Stimulated activated CD8-positive, alpha-beta memory T cell treated with anti-CD3 and anti-CD28 coated beads, Interleukin-12 subunit alpha, Interleukin-12 subunit beta, amount 100 ng/mL, for 1 hour (primary cell): ENCODE results near the gene TIGD1.
A peak's percentile ranks its signal among the peaks of the same experiment; 100 is the strongest.

ENCODE experiments used
- DNase-seq: peaks from one replicate; pipeline ENCODE4 v3.0.0-alpha.2; 2020; ENCODE audit warnings: low read depth

TIGD1 gene

DNA sequence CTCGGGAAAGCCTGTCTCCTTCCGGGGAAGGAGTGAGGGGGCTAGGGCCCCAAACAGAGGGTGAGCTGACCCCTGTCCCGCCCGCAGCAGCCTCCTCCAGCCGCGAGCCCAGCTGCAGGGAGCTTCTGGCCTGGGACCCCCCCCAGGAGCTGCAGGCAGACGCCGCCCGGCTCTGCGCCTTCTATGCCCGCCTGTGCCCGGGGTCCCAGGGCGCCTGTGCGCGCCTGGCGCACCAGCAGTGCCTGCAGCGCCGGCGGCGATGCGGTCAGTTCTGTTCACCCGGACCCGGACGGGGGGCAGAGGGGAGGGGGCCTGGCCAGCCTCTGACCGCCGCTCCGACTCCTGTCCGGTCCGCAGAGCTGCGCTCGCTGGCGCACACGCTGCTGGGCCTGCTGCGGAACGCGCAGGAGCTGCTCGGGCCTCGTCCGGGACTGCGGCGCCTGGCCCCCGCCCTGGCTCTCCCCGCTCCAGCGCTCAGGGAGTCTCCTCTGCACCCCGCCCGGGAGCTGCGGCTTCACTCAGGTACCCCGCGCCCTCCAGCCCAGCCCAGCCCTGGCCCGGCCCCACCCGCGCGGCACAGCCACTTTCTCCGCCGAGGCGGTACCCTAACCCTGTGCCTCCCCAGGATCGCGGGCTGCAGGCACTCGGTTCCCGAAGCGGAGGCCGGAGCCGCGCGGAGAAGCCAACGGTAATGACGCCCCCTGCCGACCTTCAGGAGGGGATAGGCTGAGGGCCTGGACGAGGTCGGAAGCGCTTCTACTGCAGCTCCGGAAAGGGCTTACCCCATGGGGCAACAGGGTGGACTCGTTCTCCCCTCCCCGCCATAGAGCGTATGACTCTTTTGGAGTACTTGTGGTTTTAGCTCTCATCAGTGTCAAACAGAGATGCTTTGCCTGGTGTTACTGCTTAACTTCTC lies 26.4 kb downstream of the TIGD1 start:
- no peak for DNase-seq

DNA sequence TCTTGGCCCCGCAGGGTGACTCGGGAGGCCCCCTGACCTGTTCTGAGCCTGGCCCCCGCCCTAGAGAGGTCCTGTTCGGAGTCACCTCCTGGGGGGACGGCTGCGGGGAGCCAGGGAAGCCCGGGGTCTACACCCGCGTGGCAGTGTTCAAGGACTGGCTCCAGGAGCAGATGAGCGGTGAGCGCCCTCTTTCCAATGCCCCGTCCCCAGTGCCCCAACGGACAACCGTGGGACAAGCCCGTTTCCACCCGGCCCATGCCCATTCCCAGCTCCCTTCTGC lies 27.0 kb downstream of the TIGD1 start:
- no peak for DNase-seq

DNA sequence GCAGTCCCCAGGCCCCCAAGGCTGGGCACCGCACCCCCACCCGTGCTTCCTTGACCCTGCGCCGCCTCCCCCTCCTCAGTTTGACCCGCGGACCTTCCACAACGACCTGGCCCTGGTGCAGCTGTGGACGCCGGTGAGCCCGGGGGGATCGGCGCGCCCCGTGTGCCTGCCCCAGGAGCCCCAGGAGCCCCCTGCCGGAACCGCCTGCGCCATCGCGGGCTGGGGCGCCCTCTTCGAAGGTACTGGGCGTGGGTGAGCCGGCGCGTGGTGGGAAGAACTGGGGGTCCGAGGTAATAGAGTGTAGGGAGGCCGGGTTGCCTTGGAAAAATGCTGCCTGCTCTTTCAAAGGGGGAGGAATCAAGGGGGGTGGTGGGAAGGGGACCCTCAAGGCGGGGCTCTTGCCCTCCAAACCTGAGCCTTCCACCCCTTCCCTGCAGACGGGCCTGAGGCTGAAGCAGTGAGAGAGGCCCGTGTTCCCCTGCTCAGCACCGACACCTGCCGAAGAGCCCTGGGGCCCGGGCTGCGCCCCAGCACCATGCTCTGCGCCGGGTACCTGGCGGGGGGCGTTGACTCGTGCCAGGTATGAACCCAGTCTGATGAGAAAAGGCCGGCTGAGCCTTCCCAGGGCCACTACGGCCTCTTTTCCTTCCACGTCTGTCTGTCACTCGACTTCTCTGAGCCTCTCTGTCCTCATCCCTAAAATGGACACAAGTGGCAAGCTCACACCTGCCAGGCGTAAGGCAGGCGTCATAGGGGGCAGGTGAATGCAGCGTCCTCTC lies 27.5 kb downstream of the TIGD1 start:
- no peak for DNase-seq

GRCh38 chr2:232521959-232522622 lies 28.3 kb downstream of the TIGD1 start:
- DNase-seq, result peak; percentile 52

DNA sequence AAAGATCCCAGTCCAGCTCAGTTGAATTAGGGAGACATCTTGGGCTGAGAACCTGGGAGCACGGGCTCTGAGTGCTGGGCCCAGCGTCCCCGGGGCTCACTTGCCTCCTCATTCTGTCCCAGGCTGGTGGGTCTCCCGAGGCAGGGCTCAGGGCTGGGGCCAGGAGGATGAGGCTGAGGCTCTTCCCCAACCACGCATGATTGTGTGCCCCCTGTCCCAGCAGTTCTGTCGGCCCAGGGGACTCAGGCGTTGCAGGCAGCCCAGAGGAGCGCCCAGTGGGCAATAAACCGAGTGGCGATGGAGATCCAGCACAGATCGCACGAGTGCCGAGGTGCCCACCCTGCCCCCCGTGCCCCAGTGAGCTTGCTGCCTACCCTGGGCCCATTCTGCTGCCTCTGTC lies 29.3 kb downstream of the TIGD1 start:
- DNase-seq, result no peak

- no peak for DNase-seq
Measured at GRCh38 chr2:232520489-232520888, 29.9 kb downstream of the TIGD1 start.

GRCh38 chr2:232519581-232520438 lies 30.5 kb downstream of the TIGD1 start, which contains the start of gene PRSS56:
Gene PRSS56, plus strand, starts transcription at chr2:232520388. Its CDS starts 211 bp downstream, at chr2:232520599.
- no peak for DNase-seq

GRCh38 chr2:232518844-232519243 lies 31.5 kb downstream of the TIGD1 start:
- no peak for DNase-seq

GRCh38 chr2:232516551-232516950 lies 33.8 kb downstream of the TIGD1 start:
- no peak for DNase-seq

- DNase-seq, result no peak
Measured at GRCh38 chr2:232515639-232516038, 34.7 kb downstream of the TIGD1 start.

GRCh38 chr2:232513353-232513752 lies 37.0 kb downstream of the TIGD1 start:
- no peak for DNase-seq

GRCh38 chr2:232512602-232513001 lies 37.8 kb downstream of the TIGD1 start:
- DNase-seq, result no peak

DNA sequence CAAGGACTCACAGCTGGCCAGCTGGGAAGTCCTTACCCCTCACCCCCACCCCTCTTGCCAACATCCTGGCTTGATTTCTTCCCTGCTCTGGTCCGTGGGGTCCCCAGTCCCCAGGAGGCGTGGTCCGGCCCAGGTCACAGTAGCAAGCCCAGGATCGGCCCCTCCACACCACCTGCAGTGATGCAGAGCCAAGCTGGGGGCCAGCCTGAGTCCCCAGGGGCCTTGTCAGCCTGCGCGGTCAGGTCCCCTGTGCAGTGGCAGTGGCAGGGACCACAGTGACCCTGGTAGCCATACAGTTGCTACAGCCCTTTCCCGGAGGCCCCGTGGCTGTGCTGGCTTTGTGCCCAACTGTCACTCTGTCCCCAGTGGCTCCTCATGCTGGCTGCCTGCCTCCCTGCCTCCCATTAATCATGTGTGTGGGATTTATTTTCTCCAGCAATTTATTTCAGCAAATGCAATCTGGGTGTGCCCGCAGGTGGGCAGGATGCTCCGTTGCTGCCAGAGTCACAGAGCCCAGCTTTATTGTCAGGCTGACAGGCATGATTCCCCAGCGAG lies 38.9 kb downstream of the TIGD1 start:
- DNase-seq, result no peak

DNA sequence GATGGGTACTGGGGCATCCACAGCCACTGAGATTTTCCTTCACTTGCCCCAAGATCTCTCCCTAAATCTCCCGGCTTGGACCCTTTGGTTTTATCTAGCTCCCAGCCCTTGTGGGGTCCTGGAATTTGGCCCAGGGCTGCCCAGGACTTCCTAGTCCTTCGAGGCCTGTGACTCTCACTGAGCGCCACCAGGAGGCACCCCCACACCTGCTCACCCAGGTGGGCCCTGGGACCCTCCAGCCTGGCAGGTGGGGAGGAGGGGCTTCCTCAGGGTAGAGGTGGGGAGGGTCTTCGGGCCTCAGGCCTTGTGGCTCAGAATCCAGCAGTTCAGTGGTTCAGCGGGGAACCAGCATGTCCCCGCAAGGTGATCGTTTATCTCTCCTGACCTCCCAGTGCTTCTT lies 42.1 kb downstream of the TIGD1 start:
- no peak for DNase-seq

GRCh38 chr2:232506709-232507108 lies 43.6 kb downstream of the TIGD1 start:
- no peak for DNase-seq

DNA sequence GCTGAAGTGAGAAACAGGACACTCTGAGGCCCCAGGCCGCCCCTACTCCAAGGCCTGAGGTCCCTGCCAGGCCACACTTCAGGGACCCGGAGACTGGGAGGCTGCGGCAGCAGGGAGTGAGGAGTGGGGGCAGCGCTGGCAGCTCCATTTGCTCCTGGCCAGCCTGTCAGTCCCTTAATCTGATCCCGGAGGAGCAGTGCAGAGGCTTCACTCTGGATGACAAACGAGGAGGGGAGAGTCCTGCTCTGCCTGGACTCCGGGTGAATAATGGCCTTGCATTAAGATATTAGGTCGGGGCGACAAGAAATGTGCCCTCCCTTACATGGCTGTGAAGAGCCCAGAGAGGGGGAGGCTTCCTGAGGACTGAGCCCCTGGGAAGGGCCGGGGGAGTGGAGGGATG lies 44.5 kb downstream of the TIGD1 start:
- no peak for DNase-seq

DNA sequence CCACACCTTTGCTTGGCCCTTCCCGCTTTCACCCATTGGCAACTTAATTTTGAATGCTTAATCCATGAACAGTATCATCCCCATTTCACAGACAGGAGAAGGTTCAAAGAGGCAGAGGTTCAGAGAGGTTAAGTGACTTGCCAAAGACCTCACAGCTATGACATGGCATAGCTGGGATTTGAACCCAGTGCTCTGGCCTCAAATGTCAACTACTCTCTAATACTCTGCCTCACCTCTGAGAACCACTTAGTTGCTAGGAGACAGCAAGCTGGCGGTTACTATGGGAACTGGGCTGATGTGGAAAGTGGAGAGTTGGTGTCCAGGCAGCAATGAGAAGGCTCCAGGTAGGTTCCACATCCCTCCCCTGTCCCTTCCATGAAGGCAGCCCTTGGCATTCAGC lies 45.9 kb downstream of the TIGD1 start:
- DNase-seq, result no peak

DNA sequence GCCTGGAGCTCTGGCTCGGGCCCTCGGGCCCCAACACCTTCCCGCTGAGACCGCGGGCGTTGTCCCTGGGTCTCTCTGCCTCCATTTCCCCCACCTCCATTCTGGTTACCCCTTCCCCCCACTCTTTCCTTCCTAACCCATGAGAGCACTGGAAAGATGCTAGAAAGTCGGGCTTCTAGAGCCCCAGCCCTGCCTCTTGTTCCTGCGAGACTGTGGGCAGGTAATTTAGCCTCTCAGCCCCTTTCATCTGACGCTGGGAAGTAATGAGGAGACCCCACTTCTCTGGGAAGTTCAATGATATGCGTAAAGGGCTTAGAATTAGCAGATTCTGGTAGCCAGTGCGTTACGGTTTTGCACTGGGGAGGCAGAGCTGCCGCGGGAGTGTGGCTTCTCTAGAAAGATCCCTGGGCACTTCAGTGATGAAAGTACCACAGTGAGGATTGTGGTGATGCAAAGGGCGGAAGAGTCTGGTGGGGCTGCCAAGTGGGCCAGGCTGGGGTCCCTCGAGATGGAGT lies 46.5 kb downstream of the TIGD1 start:
- DNase-seq, result no peak

- no peak for DNase-seq
Measured at GRCh38 chr2:232502911-232503808, 47.2 kb downstream of the TIGD1 start.

DNA sequence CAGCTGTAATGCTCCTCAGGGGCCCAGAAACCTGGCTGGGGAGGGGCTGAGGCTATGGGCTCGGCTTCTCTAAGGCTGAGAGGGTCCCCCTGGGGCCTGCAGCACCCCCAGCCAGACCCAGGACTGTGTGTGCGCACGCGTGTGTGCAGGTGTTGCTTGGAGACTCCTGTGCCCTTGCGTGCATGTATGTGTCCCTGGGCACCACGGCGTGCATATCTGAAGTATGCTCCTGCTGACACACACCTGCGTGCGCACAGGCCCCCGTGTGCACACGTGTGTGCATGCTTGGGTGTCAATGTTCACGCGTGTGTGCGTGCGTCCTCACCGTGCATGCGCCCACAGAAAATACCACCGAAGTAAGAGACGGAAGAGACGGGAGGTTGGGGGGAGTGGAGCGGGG lies 47.8 kb downstream of the TIGD1 start:
- no peak for DNase-seq
